NB4 (cell line): ENCODE data around the gene MPLKIP.
"Not testable (repeated sequence)": the region's sequence is repeated elsewhere in the genome, so short reads cannot be mapped to it uniquely, and the experiment has no call there.

Source experiments
- DNase-seq: peaks from one replicate; pipeline ENCODE4 v3.0.0; 2010; ENCODE audit warnings: low read depth
- H3K4me3 ChIP-seq: one replicate; pipeline ENCODE4 v1.5.1; 2011; ENCODE audit warnings: mild to moderate bottlenecking, low read depth, low read length, moderate library complexity
- MYC ChIP-seq: IDR thresholded peaks from 2 replicates; pipeline ENCODE4 v1.6.1; 2011; ENCODE audit warnings: low read depth, low read length
- POLR2A ChIP-seq: IDR thresholded peaks from 2 replicates; pipeline ENCODE4 v1.6.1; 2011; ENCODE audit warnings: mild to moderate bottlenecking; ENCODE audit not compliant: insufficient read length; ENCODE audit errors: extremely low read depth
- TF ChIP-seq, protein P1 (sequence below): IDR thresholded peaks from 2 replicates; pipeline ENCODE4 v1.6.1; 2011; ENCODE audit warnings: low read depth, low read length
- TF ChIP-seq, protein P2 (sequence below): IDR thresholded peaks from one replicate; pipeline ENCODE4 v1.5.1; 2012; ENCODE audit warnings: low read depth, low read length

Gene MPLKIP

DNA sequence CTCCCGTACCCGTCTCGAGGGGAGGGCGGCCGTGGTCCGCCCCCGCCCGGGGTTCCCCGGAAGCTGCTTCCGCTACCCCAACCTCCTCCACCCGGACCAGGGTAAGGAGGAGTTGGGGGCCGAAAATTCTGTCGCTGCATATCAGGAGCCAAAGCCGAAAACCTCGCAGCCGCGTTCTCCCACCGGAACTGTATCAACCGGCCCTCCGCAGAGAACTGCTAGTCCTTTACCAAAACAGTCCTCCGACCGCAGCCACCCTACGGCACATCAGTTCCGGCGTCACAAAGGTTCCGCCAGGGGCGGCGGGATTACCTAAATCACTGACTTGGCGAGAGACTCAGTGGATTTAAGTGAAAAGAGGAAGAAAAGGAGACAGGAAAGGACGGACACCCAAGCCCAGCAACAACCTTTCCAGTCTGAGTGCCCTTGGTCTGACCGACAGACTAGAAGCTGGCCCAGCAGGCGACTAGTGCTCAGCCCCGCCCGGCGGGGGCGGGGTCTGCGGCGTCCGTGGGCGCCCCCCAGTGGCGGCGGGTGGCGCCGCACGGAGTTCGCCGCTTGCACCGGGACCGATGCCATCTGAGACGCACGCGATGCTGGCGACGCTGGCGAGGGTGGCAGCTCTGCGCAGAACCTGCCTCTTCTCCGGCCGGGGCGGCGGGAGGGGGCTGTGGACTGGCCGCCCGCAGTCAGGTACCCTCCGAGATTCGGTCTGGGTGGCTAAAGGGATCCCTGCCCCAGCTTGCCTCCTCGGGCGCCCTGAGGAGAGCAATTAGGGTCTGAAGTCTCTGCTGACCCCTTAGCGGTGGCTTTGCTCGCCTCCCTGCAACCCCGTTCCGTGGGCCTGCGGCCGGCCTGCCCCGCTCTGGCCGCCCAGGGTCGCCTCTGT, at the start of gene MPLKIP, which contains the start of gene SUGCT:
Gene MPLKIP (minus strand): TSS at position 195 of the 889 bp plus-strand sequence. CDS start 55 bp downstream, at position 140.
Gene SUGCT (plus strand): TSS at position 578 of the 889 bp plus-strand sequence.
- DNase-seq: peak; percentile 95
- peak; percentile 94 for TF ChIP-seq POLR2A
- TF ChIP-seq MYC: peak; percentile 64
- TF ChIP-seq, protein P1, sequence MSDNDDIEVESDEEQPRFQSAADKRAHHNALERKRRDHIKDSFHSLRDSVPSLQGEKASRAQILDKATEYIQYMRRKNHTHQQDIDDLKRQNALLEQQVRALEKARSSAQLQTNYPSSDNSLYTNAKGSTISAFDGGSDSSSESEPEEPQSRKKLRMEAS: peak; percentile 89
- TF ChIP-seq, protein P2, sequence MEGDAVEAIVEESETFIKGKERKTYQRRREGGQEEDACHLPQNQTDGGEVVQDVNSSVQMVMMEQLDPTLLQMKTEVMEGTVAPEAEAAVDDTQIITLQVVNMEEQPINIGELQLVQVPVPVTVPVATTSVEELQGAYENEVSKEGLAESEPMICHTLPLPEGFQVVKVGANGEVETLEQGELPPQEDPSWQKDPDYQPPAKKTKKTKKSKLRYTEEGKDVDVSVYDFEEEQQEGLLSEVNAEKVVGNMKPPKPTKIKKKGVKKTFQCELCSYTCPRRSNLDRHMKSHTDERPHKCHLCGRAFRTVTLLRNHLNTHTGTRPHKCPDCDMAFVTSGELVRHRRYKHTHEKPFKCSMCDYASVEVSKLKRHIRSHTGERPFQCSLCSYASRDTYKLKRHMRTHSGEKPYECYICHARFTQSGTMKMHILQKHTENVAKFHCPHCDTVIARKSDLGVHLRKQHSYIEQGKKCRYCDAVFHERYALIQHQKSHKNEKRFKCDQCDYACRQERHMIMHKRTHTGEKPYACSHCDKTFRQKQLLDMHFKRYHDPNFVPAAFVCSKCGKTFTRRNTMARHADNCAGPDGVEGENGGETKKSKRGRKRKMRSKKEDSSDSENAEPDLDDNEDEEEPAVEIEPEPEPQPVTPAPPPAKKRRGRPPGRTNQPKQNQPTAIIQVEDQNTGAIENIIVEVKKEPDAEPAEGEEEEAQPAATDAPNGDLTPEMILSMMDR: peak; percentile 92
- peak within 1 kb of the TSS; percentile 96 for H3K4me3 ChIP-seq

DNA sequence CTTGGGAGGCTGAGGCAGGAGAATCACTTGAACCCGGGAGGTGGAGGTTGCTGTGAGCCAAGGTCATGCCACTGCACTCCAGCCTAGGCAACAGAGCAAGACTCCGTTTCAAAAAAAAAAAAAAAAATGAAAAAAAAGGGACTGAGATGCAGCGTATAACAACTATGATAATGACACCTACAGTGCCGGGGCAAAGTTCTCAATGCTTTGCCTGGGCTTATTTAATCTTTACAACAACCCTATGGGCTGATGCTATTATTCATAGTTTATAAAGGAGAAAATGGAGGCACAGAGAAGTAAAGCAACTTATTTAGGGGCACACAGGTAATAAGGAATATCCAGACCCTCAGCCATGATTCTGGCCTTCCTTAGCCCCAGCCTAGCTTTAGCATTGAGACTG, 48.0 kb upstream of the MPLKIP start:
- no peak for DNase-seq
- TF ChIP-seq POLR2A: no peak
- TF ChIP-seq, protein P2: no peak
- TF ChIP-seq, protein P1: no peak
- H3K4me3 ChIP-seq: no peak overlapping the region

DNA sequence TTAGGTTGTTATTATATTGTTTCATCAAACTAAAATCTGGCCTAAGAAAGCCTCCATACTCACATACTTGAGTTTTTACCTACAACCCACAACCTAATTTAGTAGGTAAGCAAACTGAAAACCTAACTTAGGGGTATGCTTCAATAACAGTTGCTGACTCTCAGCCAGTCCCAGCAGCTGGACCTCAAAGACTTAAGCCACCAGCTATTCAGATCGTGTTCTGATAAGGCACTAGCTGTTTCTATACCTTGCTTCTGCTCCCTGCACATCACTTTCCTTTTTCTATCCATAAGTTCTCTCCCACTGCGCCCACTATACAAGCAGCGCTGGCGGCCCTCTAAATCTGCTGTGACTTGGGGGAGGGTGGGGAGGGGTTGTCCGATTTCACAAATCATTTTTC, 42.6 kb upstream of the MPLKIP start:
- TF ChIP-seq MYC (no peak), POLR2A (no peak)
- TF ChIP-seq, protein P2: no peak
- TF ChIP-seq, protein P1: no peak
- no peak for DNase-seq
- H3K4me3 ChIP-seq: no peak overlapping the region

DNA sequence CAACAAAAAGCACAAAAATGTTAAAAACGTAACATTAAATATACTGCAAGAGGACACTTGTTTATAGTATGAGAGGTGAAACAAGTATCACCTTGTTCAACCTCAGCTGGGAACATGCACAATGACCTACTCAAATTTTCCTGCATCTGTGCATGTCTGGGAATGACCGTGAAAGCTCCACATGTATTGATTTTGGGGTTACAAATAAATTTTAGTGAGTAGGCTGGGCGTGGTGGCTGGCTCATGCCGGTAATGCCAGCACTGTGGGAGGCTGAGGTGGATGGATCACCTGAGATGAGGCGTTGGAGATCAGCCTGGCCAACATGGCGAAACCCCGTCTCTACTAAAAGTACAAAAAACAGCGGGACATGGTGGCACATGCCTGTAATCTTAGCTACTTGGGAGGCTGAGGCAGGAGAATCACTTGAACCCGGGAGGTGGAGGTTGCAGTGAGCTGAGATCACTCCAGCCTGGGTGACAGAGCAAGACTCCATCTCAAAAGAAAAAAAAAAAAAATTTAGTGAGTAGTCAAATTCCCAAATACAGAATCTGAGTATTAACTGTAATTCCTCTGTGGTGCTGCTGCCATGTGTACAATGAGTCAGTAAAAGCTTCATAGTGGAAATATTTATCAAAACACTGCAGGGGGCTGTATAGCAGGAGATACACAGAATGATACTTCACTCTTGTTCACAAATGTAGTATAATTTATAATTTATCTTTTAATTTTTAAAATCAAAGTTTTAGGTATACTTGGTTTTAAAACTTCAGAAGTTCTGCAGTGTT, 41.5 kb upstream of the MPLKIP start:
- TF ChIP-seq, protein P2: no peak
- TF ChIP-seq MYC: no peak
- TF ChIP-seq, protein P1: no peak
- no peak for TF ChIP-seq POLR2A
- DNase-seq: no peak
- H3K4me3 ChIP-seq: no peak overlapping the region

DNA sequence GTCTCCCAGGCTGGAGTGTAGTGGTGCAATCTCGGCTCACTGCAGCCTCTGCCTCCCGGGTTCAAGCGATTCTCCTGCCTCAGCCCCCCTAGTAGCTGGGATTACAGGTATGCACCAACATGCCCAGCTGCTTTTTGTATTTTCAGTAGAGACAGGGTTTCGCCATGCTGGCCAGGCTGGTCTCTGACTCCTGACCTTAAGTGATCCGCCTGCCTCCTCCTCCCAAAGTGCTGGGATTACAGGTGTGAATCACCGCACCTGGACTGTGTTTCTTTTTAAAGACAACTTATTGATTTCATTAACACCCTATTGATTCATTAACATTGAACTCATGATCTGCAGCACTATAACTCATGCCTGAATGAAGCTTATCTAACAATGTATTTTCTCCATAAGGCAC, 40.8 kb upstream of the MPLKIP start:
- not testable (repeated sequence) for DNase-seq, H3K4me3 ChIP-seq

DNA sequence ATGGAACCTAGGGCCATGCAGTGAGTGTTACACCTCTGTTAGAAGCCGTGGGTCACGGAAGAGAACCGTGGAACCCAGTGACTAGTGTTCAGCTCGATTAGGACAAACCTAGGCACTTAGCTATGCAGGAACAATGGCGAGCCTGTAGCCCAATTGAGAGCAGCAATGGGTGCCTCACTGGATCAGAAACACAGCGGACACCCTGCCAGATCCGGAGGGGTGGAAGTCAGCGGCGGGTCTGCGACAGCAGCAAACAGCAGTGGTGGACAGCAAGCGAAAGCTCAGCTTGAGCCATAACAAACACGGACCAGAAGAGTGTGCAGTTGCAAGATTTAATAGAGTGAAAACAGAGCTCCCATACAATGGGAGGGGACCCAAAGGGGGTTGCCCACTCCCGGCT, 38.7 kb upstream of the MPLKIP start:
- not testable (repeated sequence) for DNase-seq, H3K4me3 ChIP-seq

DNA sequence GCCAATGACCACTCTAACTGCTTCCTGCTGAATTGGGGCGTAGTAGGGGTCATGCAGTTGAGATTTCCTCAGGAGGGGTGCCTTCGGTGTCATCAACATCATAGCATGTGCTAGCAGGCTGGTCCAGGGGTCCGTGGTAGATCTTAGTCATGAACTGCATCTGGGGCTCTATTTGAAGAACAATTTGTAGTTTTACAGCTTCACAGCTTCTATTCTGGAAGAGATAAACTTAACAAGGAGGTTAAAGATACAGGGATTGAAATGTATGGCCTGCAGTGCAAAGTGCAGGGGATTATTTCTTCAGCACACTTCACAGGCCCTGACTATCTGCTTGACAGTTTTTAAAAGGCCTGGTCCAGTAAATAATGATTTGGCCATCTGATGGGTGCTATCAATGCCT, 33.8 kb upstream of the MPLKIP start:
- not testable (repeated sequence) for H3K4me3 ChIP-seq, DNase-seq
